HS-5 (cell line): ENCODE measurements around the gene USP37.

Source experiments
- DNase-seq: peaks from one replicate; pipeline ENCODE4 v3.0.0-alpha.2; 2012; ENCODE audit warnings: low read depth

USP37 gene

GRCh38 chr2:218401890-218402289 lies 166.3 kb downstream of the USP37 start:
- no peak for DNase-seq

DNA sequence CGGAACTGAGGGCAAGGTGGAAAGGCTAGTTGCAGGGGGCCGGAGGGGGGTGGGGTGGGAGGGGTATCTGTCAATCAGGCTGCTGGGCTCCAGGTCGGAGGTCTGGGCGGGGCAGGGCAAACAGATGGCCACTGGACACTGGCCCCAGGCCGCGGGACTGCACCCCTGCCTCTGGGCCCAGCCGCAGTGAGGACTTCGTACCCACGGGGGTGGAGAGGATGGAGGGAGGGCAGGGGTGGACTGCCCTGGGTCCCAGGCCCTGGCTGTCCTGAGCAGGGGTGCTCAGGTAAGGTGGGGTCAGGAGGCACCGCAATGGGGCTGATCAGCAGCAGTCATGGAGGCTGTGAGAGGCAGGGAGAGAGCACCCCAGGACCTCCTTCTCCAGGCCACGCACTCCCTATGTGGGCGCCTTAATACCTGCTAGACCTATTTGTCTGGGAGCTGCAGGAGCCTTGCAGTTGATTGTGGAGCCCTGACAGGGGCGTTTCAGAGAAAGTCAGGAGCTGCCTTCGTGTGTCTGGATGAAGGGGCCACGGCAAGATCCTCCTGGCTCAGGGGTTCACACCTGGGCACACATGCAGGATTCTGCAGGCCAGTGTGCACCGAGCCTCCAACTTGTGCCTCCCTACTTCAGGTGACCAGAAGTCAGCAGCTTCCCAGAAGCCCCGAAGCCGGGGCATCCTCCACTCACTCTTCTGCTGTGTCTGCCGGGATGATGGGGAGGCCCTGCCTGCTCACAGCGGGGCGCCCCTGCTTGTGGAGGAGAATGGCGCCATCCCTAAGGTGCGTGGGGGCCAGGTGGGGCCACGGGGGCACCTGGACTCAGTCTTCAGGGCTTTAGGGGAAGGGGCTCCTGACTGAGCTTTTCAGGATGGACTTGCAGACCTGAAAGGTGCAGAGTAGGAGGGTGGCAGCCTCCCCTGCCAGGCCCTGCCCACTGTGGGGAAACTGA lies 166.9 kb downstream of the USP37 start:
- no peak for DNase-seq
